Measurements from ENCODE around the gene PPP4R4.

Gene PPP4R4, protein sequence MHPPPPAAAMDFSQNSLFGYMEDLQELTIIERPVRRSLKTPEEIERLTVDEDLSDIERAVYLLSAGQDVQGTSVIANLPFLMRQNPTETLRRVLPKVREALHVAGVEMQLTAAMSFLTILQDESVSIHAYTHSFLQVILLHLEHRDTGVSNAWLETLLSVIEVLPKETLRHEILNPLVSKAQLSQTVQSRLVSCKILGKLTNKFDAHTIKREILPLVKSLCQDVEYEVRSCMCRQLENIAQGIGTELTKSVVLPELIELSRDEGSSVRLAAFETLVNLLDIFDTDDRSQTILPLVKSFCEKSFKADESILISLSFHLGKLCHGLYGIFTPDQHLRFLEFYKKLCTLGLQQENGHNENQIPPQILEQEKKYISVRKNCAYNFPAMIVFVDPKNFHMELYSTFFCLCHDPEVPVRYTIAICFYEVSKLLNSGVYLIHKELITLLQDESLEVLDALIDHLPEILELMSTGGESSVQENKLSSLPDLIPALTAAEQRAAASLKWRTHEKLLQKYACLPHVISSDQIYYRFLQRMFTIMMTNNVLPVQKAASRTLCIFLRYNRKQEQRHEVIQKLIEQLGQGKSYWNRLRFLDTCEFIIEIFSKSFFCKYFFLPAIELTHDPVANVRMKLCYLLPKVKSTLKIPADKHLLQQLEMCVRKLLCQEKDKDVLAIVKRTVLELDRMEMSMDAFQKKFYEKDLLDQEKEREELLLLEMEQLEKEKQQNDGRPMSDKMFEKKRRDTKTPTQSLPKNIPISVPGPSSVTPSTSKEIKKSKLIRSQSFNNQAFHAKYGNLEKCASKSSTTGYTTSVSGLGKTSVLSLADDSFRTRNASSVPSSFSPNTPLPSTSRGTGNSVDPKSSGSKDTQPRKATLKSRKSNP

DNA sequence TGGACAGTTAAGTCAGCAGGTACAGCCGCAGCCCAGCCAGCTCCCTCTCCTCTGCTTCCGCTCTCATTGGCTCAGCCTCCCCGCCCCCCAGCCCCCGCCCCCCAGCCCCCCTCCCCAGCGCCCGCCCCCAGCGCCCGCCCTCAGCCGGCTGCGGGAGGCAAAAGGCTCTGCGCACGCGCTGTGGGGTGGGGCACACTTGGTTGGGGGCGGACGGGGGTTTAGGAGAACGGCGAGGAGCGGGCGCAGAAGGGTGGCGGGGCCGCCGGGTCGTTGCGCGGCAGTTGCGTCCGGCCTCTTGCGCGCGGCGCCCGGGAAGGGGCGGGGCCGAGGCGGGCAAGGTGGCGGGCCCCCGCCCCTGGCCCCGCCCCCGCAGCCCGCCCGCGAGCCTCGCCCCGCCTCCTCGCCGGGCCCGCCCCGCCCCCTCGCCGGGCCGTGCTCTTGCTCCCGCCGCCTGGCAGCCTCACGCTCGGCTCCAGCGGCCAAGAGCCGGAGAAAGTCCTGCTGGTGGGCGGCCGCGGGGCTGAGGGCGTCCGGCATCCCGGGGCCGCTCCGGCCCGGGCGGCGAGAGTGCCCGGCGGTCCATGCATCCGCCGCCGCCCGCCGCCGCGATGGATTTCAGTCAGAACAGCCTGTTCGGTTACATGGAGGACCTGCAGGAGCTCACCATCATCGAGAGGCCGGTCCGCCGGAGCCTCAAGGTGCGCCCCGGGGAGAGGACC is at the start of gene PPP4R4:
TSS of gene PPP4R4 (plus strand) at position 438 of the 719 bp plus-strand sequence. CDS start at position 582, 144 bp downstream.
- in situ Hi-C loops (cut with MboI; ENCODE audit: low sequenced_read_pairs) = no loop called here

DNA sequence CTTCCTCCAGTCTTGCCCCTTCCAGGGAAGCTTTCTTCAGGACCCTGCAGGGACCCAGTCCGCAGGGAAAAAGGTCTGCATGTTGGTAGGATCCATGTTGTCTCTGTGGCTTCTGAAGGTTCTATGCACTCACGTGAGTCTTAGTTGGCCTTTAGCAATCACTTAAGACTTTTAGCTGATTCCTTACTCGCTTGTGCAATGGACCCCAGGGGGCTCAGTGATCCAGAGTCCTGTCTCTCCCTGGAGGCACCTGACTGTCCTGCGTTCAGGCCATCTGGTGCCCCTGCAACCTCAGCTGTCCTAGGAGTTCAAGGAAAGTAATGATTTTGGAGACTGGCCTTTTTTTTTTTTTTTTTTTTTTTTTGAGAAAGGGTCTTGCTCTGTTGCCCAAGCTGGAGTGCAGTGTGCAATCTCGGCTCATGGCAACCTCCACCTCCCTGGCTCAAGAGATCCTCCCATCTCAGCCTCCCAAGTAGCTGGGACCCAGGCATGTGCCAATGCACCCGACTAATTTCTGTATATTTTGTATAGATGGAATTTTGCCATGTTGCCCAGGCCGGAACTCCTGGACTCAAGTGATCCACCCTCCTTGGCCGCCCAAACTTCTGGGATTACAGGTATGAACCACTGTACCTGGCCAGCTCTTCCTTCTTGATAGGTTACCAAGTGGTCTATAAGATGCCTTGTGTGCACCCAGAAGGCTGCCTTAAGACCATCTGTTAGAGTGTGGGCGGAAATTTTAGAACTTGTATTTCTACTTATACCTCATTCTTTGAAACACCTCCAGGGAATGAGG is 49.3 kb upstream of the PPP4R4 start:
- in situ Hi-C loops (cut with MboI; ENCODE audit: low sequenced_read_pairs) = no loop called here

DNA sequence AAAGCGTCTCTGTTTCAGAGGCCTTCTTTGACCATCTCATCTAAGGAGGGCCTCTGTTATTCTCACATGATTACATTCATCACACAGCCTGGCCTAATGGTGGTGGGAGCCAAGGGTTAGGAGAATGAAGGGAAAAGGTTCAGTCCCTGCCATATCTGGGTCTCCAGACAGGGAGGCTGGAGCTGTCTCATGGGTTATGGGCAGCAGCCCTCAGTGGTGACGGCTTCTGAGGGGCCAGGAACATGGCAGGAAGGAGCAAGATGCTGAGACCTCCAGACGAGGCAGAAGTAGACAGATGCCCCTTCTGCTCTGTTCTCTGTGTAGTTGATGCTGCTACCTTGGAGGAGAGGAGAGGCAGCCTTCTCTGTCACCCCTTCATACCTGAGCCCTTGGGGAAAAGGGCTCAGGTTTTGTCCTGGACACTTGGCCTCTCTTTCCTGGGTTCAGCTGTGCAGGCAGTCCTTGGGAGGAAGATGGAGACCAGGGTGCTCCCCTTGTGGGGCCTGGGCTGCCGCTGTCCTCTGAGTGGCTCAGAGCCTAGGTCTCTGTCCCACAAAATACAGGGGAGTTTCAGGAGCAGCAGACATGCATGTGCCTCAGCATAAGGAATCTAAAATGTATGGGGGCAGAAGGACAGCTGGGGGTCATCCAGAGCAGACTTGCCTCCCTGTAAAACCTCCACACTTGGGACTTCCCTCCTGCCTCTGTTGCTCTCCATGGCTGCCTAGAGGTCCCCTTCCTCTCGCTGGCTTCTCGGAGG is 48.3 kb upstream of the PPP4R4 start:
- in situ Hi-C loops (cut with MboI; ENCODE audit: low sequenced_read_pairs) = no loop called here

DNA sequence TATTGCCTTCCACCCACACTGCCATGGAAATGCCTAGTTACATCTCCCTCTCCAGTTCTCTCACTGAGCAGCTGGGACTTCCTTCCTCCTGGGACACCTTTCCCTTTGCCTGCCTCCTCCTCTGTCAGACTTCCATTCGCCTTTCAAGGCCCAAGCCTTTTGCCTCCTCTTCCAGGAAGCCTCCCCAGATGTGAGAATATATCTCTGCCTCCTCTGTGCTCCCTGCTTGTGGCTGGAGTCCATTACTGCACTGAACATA is 47.8 kb upstream of the PPP4R4 start:
- in situ Hi-C loops (cut with MboI; ENCODE audit: low sequenced_read_pairs) = no loop called here

DNA sequence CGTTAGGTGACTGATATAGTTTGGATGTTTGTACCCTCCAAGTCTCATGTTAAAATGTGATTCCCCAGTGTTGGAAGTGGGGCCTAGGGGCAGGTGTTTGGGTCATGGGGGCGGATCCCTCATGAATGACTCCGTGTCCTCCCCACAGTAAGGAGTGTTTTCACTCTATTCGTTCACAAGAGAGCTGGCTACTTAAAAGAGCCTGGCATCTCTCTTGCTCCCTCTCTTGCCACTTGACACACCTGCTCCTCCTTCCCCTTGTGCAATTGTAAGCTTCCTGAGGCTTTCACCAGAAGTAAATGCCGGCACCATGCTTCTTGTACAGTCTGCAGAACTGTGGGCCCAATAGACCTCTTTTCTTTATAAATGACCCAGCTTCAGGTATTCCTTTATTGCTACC is 47.3 kb upstream of the PPP4R4 start:
- in situ Hi-C loops (cut with MboI; ENCODE audit: low sequenced_read_pairs) = no loop called here

DNA sequence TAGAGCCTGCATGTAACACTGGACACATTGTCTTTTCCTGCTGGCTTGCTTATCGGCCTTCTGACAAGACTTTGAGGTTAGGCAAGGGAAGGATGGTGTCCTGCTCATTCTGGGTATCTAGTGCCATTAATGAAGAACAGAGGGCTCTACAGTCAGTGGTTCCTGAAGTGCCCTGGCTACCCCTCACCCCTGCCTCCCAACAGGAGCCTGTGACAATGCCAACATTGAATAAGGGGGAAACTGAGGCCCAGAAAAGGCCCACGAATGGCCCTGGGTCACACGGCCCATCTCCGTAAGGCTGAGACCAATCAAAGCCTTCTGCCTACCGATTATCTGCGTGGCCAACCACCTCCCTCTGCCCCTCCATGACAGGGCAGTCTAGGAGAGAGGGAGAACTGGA is 46.8 kb upstream of the PPP4R4 start:
- in situ Hi-C loops (cut with MboI; ENCODE audit: low sequenced_read_pairs) = no loop called here

DNA sequence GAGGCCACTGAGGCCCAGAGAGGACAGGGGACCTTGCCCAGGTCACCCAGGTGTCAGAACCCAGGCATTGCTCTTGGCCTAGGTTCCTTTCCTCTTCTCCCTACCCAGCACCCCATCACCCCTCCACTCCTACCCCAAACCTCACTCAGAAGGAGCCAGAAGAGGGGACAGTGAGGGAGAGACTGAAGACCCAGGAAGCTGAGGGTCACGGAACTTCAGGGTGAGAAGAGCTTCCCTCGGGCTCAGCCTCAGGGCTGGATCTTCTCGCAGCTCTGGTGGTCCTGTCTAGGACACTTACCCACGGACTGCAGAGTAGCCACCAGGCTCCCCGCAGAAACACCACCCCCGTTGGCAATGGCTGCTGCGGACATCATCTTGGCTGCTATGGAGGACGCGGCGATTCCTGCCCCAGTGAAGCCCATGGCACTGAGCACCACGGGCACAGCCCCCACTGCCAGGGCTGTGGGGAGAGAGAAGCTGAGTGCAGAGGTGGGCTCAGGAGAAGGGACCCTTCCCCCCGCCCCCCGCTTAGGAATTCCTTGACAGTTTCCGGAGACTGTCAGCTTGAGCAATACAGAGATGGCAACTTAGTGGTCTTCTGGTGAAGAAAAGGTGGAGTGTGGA is 45.8 kb upstream of the PPP4R4 start:
- in situ Hi-C loops (cut with MboI; ENCODE audit: low sequenced_read_pairs) = no loop called here

DNA sequence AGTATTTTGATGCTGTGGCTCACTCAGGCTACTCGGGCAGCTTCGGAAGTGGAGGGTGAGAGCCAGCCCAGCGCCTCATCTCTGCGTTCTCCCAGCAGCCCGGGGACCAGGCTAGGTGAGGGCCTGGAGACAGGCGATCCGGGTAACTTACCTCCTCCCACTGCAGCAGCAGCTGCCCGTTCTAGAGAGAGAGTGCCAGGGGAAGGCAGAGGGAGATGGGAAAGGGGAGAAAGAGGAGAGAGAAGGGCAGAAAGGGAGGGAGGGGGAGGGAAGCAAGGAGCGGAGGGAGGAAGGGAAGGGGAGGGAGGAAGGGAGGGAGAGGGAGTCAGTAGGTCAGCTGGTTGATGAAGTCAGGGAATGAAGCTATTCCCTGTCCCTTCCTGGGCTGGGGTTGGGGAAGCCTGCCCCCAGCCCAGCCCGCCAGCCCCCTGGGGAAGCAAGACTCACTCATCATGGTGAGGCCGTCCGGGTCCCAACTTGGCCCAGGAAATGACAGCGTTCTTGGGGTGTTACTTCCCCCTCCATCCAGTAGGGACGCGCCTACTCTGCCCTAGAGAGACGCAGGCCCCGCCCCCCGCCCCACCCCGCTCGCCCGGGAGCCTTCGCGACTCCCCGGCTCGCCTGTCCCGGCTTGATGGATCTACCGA is 44.9 kb upstream of the PPP4R4 start, which contains the start of gene IFI27L2:
TSS of gene IFI27L2 (minus strand) at position 494 of the 647 bp plus-strand sequence. CDS start at position 454, 40 bp downstream.
- in situ Hi-C loops (cut with MboI; ENCODE audit: low sequenced_read_pairs) = no loop called here

DNA sequence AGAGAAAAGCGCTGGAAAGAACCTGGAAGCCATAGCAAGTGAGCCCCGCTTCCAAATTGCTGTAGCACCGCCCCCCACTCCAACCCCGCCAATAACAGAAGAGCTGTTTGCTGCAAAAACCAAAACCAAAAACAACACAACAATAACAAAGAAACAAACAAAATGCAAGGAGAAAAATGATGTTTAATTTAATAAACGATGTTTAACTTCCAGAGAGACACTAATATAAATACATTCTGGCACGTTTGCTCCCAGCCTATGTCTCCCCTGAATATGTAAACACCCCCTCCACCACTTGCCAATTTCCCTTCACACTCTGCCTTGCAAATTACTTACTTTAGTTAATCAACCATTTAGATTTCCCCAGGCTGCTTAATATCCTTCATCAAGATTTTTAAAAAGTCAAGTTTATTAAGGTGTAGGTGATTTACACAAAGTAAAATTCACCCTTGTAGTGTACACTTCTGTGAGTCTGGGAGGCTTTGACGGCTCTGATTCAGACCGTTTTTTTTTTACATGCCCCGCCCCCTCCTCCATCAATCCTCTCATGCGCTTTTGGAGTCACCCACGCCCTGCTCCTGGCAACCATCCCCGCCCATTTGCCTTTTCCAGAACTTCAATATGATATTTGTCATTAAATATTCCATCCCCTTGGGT is 44.2 kb upstream of the PPP4R4 start:
- in situ Hi-C loops (cut with MboI; ENCODE audit: low sequenced_read_pairs) = no loop called here

DNA sequence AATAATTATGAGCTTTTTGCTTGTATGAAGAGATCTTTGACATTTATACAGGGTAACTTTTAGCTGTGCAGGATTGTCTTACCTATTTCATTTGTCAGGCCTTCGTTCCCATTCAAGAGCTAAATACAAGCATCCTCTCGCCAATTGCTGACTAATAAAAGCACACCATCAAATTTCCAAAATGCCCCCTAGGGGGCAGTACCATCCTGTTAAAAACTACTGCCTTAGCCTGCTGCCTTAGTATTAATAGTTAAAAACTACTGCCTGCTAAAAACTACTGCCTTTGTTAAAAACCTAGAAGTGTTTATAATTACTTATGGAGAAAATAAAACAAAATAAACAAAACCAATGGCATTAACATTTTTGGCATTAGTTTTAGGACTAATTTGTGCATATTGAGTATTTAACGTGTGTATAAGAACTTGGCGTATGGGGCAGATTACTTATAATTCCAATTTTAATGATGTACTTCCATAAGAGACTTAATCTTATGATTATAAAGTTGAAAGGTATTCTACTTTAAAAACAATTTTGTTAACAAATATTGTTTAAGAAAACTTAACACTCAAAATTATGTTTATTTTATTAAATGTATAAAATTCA is 41.7 kb upstream of the PPP4R4 start:
- in situ Hi-C loops (cut with MboI; ENCODE audit: low sequenced_read_pairs) = no loop called here

DNA sequence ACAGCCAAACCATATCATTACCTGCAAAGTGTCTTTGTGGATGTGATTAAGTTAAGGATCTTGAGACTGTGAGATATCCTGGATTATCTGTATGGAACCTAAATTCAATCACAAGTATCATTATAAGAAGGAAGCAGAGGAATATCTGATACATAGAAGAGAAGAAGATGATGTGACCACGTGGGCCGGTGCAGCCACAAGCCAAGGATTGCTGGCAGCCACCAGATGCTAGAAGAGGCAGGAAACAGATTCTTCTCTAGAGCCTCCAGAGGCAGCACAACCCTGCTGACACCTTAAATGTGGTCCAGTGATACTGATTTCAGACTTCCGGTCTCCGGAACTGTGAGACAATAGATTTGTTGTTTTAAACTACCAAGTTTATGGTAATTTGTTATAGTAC is 38.6 kb upstream of the PPP4R4 start:
- in situ Hi-C loops (cut with MboI; ENCODE audit: low sequenced_read_pairs) = no loop called here

DNA sequence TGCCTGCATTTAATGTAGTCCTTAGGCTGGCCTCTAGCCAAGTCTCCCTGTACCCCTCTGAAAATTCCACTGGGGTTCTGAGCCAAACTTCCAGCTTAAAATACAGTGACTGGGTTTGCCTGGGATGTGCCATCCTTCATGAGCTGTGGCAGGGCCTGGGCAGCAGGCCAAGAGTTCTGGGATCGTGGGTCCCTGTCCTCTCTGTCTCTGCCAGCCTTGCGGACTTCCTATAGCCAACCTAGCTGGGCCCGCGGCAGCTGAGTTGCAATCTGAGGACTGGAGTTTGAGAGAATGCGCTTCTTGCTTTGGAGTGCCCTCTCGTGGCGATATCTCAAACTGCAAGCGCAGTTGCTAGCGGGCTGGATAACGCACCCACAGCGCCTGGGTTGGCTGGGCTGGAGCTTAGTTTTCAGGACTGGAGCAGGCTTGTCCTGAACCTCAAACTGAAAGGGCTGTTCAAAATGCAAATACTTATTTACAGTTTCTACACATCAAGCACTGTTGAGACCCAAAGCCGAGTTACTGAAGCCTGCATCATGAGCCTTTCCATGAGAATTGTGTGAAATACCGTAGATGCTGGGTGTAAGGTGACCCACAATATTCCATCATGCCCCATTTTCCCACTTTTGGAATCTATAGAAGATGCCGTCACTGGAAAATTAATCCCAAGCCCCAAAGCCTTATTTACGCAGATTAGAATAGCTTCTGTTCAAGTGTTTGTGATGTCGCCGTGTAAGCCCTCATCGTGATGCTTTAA is 37.4 kb upstream of the PPP4R4 start:
- in situ Hi-C loops (cut with MboI; ENCODE audit: low sequenced_read_pairs) = no loop called here

DNA sequence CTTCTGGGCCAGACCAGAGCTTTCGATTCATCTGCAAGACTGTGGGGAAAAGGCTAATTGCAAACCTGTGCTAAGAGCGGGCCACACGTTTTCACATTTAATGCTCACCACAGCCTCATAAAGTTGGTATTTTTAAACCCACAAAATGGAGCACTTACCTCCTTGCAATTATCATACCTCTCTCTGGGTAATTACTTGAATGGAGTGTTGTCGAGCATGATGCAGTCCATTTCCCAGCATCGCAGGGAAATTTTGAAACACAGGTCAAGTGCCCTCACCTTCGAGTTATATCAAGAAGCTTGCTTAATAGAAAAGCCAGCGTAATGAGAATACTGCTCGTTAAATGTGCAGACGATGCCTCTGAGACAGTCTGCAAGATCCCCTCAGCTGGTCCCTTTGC is 35.9 kb upstream of the PPP4R4 start:
- in situ Hi-C loops (cut with MboI; ENCODE audit: low sequenced_read_pairs) = no loop called here

DNA sequence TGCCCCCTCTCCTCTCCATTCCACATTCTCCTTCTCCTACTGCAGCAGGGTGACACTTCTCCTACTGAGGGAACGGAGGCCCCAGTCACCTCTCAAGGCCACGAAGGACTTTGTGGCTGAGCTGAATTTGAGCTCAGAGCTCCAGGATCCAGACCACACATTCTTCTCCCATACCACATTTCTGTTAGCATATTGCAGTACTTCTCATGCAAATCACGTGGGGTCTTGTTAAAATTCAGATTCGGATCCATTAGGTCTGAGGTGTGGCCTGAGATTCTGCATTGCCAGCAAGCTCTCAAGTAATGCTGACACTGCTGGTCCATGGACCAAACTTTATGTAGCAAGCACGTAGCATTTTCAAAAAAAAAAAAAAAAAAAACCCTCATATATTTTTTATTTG is 35.1 kb upstream of the PPP4R4 start:
- in situ Hi-C loops (cut with MboI; ENCODE audit: low sequenced_read_pairs) = no loop called here

DNA sequence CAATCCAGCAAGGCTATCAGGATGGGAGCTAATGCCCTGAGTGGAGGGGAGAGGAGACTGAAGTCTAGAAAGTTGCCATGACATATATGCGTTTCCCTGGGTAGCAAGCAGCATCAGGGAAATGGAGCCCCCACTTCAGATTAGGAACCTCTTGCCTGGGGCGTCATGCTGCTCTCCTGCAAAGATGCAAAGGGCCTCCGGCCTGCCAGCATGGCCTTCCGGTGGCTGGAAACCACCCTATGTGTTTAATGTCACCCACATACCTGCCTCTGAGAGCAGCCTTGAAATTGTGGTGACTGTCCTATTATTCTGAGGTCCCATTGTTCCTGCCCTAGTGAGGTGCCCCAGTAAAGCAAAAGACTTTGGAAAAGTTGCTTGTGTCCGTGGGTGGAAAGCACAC is 34.7 kb upstream of the PPP4R4 start:
- in situ Hi-C loops (cut with MboI; ENCODE audit: low sequenced_read_pairs) = no loop called here

DNA sequence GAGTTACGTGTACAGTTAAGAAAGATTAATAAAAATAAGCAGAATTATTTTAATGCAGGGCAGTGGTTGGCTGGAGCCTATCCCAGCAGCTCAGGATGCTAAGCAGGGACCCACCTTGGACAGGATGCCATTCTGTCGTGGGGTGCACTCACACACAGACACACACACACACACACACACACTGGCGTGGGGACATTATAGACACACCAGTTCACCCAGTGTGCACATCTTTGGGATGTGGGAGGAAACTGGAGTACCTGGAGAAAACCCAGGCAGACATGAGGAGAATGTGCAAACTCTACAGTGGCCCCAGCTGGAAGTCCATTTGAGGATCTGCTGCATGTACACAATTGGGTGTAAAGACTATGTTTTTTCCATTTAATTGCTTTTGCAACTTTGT is 31.9 kb upstream of the PPP4R4 start:
- in situ Hi-C loops (cut with MboI; ENCODE audit: low sequenced_read_pairs) = no loop called here

DNA sequence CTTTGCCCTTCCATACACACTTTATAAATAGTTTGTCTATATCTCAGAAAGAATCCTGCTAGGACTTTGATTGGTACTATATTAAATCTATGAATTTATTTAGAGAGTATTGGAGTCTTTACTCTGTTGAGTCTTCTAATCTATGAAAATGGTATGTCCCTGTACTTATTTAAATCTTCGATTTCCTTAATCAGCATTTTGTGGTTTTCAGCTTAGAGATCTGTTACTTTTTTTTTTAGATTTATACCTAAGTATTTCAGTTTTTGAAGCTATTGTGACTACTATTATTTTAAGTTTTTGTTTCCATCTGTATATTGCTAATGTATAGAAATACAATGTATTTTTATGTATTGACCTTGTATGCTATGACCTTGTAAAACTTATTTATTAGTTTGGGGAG is 31.3 kb upstream of the PPP4R4 start:
- in situ Hi-C loops (cut with MboI; ENCODE audit: low sequenced_read_pairs) = no loop called here
